Activated CD8-positive, alpha-beta memory T cell treated with anti-CD3 and anti-CD28 coated beads for 1 hour (primary cell): Measurements from ENCODE around the gene USP17L21.
A peak's percentile ranks its signal among the peaks of the same experiment; 100 is the strongest.
"Not testable (repeated sequence)": the region's sequence is repeated elsewhere in the genome, so short reads cannot be mapped to it uniquely, and the experiment has no call there.

Source experiments
- DNase-seq, 2 donors: peaks; one replicate each; pipeline ENCODE4 v3.0.0-alpha.2; 2020; ENCODE audit warnings: low read depth in 1 of 2; ENCODE audit errors: extremely low read depth in 1 of 2

Gene USP17L21, protein sequence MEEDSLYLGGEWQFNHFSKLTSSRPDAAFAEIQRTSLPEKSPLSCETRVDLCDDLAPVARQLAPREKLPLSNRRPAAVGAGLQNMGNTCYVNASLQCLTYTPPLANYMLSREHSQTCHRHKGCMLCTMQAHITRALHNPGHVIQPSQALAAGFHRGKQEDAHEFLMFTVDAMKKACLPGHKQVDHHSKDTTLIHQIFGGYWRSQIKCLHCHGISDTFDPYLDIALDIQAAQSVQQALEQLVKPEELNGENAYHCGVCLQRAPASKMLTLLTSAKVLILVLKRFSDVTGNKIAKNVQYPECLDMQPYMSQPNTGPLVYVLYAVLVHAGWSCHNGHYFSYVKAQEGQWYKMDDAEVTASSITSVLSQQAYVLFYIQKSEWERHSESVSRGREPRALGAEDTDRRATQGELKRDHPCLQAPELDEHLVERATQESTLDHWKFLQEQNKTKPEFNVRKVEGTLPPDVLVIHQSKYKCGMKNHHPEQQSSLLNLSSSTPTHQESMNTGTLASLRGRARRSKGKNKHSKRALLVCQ

DNA sequence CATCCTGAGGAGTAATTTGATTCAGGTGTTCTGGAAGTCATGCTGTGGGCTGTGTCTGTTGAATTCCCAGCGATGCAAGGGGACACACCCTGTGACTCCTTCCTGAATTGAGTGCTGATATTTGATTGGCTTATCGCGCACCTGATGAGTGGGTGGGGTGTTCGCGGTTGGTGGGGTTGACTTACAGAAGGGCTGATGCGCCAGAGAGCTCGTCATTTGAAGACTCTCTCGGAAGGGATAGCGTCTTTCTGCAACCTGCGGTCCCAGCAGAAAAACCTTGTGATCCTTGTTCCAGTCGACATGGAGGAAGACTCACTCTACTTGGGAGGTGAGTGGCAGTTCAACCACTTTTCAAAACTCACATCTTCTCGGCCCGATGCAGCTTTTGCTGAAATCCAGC lies at the start of gene USP17L21:
USP17L21 (plus strand) TSS at position 301 of the 400 bp plus-strand sequence; CDS start at position 301, 0 bp downstream.
- DNase-seq, result not testable (repeated sequence)

DNA sequence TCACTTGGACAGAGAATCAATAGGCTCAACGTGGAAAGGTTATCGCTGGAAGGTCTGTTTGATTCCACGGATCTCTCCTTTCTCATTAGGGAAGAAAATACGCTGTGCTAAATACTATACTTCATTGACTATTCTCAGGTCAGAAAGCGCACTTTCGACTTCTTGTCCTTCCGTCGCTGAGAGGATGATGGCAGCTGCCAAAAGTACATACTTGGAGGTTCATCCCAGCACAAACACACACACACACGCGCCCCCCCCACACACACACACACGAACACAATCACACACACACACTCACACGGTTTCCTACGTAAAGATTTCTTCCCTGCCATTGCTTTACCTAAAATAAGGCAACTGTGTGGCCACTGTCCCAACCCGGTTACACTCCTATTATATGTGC lies 48.0 kb upstream of the USP17L21 start:
- not testable (repeated sequence) for DNase-seq

DNA sequence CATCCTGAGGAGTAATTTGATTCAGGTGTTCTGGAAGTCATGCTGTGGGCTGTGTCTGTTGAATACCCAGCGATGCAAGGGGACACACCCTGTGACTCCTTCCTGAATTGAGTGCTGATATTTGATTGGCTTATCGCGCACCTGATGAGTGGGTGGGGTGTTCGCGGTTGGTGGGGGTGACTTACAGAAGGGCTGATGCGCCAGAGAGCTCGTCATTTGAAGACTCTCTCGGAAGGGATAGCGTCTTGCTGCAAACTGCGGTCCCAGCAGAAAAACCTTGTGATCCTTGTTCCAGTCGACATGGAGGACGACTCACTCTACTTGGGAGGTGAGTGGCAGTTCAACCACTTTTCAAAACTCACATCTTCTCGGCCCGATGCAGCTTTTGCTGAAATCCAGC lies 47.6 kb upstream of the USP17L21 start, which contains the start of gene USP17L11:
USP17L11 (plus strand) TSS at position 301 of the 400 bp plus-strand sequence; CDS start at position 301, 0 bp downstream.
- not testable (repeated sequence) for DNase-seq

DNA sequence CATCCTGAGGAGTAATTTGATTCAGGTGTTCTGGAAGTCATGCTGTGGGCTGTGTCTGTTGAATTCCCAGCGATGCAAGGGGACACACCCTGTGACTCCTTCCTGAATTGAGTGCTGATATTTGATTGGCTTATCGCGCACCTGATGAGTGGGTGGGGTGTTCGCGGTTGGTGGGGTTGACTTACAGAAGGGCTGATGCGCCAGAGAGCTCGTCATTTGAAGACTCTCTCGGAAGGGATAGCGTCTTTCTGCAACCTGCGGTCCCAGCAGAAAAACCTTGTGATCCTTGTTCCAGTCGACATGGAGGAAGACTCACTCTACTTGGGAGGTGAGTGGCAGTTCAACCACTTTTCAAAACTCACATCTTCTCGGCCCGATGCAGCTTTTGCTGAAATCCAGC lies 42.8 kb upstream of the USP17L21 start, which contains the start of gene USP17L12:
USP17L12 (plus strand) TSS at position 301 of the 400 bp plus-strand sequence; CDS start at position 301, 0 bp downstream.
- DNase-seq, result not testable (repeated sequence)

DNA sequence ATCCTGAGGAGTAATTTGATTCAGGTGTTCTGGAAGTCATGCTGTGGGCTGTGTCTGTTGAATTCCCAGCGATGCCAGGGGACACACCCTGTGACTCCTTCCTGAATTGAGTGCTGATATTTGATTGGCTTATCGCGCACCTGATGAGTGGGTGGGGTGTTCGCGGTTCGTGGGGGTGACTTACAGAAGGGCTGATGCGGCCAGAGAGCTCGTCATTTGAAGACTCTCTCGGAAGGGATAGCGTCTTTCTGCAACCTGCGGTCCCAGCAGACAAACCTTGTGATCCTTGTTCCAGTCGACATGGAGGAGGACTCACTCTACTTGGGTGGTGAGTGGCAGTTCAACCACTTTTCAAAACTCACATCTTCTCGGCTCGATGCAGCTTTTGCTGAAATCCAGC lies 38.1 kb upstream of the USP17L21 start, which contains the start of gene USP17L13:
USP17L13 (plus strand) TSS at position 301 of the 400 bp plus-strand sequence; CDS start at position 301, 0 bp downstream.
- not testable (repeated sequence) for DNase-seq

DNA sequence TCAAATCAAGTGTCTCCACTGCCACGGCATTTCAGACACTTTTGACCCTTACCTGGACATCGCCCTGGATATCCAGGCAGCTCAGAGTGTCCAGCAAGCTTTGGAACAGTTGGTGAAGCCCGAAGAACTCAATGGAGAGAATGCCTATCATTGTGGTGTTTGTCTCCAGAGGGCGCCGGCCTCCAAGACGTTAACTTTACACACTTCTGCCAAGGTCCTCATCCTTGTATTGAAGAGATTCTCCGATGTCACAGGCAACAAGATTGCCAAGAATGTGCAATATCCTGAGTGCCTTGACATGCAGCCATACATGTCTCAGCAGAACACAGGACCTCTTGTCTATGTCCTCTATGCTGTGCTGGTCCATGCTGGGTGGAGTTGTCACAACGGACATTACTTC lies 32.4 kb upstream of the USP17L21 start:
- DNase-seq, result not testable (repeated sequence)

DNA sequence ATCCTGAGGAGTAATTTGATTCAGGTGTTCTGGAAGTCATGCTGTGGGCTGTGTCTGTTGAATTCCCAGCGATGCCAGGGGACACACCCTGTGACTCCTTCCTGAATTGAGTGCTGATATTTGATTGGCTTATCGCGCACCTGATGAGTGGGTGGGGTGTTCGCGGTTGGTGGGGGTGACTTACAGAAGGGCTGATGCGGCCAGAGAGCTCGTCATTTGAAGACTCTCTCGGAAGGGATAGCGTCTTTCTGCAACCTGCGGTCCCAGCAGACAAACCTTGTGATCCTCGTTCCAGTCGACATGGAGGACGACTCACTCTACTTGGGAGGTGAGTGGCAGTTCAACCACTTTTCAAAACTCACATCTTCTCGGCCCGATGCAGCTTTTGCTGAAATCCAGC lies 28.6 kb upstream of the USP17L21 start, which contains the start of gene USP17L15:
USP17L15 (plus strand) TSS at position 301 of the 400 bp plus-strand sequence; CDS start at position 301, 0 bp downstream.
- not testable (repeated sequence) for DNase-seq

DNA sequence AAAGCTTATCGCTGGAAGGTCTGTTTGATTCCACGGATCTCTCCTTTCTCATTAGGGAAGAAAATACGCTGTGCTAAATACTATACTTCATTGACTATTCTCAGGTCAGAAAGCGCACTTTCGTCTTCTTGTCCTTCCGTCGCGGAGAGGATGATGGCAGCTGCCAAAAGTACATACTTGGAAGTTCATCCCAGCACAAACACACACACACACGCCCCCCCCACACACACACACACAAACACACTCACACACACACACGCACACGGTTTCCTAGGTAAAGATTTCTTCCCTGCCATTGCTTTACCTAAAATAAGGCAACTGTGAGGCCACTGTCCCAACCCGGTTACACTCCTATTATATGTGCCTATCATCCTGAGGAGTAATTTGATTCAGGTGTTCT lies 24.2 kb upstream of the USP17L21 start:
- not testable (repeated sequence) for DNase-seq

DNA sequence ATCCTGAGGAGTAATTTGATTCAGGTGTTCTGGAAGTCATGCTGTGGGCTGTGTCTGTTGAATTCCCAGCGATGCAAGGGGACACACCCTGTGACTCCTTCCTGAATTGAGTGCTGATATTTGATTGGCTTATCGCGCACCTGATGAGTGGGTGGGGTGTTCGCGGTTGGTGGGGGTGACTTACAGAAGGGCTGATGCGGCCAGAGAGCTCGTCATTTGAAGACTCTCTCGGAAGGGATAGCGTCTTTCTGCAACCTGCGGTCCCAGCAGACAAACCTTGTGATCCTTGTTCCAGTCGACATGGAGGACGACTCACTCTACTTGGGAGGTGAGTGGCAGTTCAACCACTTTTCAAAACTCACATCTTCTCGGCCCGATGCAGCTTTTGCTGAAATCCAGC lies 19.1 kb upstream of the USP17L21 start, which contains the start of gene USP17L17:
USP17L17 (plus strand) TSS at position 301 of the 400 bp plus-strand sequence; CDS start at position 301, 0 bp downstream.
- not testable (repeated sequence) for DNase-seq

DNA sequence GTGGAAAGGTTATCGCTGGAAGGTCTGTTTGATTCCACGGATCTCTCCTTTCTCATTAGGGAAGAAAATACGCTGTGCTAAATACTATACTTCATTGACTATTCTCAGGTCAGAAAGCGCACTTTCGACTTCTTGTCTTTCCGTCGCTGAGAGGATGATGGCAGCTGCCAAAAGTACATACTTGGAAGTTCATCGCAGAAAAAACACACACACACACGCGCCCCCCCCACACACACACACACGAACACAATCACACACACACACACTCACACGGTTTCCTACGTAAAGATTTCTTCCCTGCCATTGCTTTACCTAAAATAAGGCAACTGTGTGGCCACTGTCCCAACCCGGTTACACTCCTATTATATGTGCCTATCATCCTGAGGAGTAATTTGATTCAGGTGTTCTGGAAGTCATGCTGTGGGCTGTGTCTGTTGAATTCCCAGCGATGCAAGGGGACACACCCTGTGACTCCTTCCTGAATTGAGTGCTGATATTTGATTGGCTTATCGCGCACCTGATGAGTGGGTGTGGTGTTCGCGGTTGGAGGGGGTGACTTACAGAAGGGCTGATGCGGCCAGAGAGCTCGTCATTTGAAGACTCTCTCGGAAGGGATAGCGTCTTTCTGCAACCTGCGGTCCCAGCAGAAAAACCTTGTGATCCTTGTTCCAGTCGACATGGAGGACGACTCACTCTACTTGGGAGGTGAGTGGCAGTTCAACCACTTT lies 14.6 kb upstream of the USP17L21 start, which contains the start of gene USP17L18:
USP17L18 (plus strand) TSS at position 678 of the 728 bp plus-strand sequence; CDS start at position 678, 0 bp downstream.
- DNase-seq, result peak in 1 of 2 donors; percentile 0

DNA sequence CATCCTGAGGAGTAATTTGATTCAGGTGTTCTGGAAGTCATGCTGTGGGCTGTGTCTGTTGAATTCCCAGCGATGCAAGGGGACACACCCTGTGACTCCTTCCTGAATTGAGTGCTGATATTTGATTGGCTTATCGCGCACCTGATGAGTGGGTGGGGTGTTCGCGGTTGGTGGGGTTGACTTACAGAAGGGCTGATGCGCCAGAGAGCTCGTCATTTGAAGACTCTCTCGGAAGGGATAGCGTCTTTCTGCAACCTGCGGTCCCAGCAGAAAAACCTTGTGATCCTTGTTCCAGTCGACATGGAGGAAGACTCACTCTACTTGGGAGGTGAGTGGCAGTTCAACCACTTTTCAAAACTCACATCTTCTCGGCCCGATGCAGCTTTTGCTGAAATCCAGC lies 9.6 kb upstream of the USP17L21 start, which contains the start of gene USP17L19:
USP17L19 (plus strand) TSS at position 301 of the 400 bp plus-strand sequence; CDS start at position 301, 0 bp downstream.
- DNase-seq, result not testable (repeated sequence)

DNA sequence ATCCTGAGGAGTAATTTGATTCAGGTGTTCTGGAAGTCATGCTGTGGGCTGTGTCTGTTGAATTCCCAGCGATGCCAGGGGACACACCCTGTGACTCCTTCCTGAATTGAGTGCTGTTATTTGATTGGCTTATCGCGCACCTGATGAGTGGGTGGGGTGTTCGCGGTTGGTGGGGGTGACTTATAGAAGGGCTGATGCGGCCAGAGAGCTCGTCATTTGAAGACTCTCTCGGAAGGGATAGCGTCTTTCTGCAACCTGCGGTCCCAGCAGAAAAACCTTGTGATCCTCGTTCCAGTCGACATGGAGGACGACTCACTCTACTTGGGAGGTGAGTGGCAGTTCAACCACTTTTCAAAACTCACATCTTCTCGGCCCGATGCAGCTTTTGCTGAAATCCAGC lies 4.8 kb upstream of the USP17L21 start, which contains the start of gene USP17L20:
USP17L20 (plus strand) TSS at position 301 of the 400 bp plus-strand sequence; CDS start at position 301, 0 bp downstream.
- not testable (repeated sequence) for DNase-seq

DNA sequence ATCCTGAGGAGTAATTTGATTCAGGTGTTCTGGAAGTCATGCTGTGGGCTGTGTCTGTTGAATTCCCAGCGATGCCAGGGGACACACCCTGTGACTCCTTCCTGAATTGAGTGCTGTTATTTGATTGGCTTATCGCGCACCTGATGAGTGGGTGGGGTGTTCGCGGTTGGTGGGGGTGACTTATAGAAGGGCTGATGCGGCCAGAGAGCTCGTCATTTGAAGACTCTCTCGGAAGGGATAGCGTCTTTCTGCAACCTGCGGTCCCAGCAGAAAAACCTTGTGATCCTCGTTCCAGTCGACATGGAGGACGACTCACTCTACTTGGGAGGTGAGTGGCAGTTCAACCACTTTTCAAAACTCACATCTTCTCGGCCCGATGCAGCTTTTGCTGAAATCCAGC lies 4.6 kb downstream of the USP17L21 start, which contains the start of gene USP17L22:
USP17L22 (plus strand) TSS at position 301 of the 400 bp plus-strand sequence; CDS start at position 301, 0 bp downstream.
- not testable (repeated sequence) for DNase-seq

DNA sequence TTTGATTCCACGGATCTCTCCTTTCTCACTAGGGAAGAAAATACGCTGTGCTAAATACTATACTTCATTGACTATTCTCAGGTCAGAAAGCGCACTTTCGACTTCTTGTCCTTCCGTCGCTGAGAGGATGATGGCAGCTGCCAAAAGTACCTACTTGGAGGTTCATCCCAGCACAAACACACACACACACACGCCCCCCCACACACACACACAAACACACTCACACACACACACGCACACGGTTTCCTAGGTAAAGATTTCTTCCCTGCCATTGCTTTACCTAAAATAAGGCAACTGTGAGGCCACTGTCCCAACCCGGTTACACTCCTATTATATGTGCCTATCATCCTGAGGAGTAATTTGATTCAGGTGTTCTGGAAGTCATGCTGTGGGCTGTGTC lies 9.0 kb downstream of the USP17L21 start:
- DNase-seq, result peak in 1 of 2 donors; percentile 3
